Activated naive CD8-positive, alpha-beta T cell treated with anti-CD3 and anti-CD28 coated beads, Interleukin-2, amount 50 U/mL, for 24 hours (primary cell): ENCODE results near the gene ZCCHC3.

Experiments used
- ATAC-seq: fragments of 150-1000 bp; cut with Tn5 transposase; one replicate; pipeline ENCODE4 v1.10.0; 2021
- DNase-seq: peaks from one replicate; pipeline ENCODE4 v3.0.0; 2021
- H3K27ac Mint-ChIP-seq: one replicate; pipeline ENCODE4 v1.8.0; 2021; ENCODE audit warnings: mild to moderate bottlenecking, mixed read lengths
- H3K27me3 Mint-ChIP-seq: one replicate; pipeline ENCODE4 v1.8.0; 2021; ENCODE audit warnings: mixed read lengths
- H3K36me3 Mint-ChIP-seq: one replicate; pipeline ENCODE4 v1.8.0; 2021; ENCODE audit warnings: low read depth, mixed read lengths
- H3K4me1 Mint-ChIP-seq: one replicate; pipeline ENCODE4 v1.8.0; 2021; ENCODE audit warnings: mixed read lengths
- H3K4me3 Mint-ChIP-seq: one replicate; pipeline ENCODE4 v1.8.0; 2021; ENCODE audit warnings: mild to moderate bottlenecking, moderate library complexity, mixed read lengths
- H3K9me3 Mint-ChIP-seq: one replicate; pipeline ENCODE4 v1.8.0; 2021; ENCODE audit warnings: mixed read lengths

ZCCHC3 gene

GRCh38 chr20:273884-274283 lies 23.5 kb upstream of the ZCCHC3 start:
- no peak for ATAC-seq
- Mint-ChIP-seq H3K4me1 (no peaks in the 10 kb centered on the region), H3K27ac (no peak overlapping the region), H3K9me3 (no peaks in the 10 kb centered on the region), H3K27me3 (no peaks in the 10 kb centered on the region), H3K4me3 (no peak overlapping the region), H3K36me3 (peaks cover 3% of the 10 kb centered on the region)
- DNase-seq, result no peak

- Mint-ChIP-seq H3K4me1 (no peaks in the 10 kb centered on the region), H3K27ac (no peak overlapping the region), H3K36me3 (peaks cover 3% of the 10 kb centered on the region), H3K9me3 (no peaks in the 10 kb centered on the region), H3K4me3 (no peak overlapping the region), H3K27me3 (no peaks in the 10 kb centered on the region)
- DNase-seq (no peak), ATAC-seq (no peak)
Measured at GRCh38 chr20:275791-276190, 21.6 kb upstream of the ZCCHC3 start.

GRCh38 chr20:276620-277495 lies 20.5 kb upstream of the ZCCHC3 start:
- no peak overlapping the region for H3K27ac Mint-ChIP-seq
- no peaks in the 10 kb centered on the region for H3K9me3 Mint-ChIP-seq
- H3K4me3 Mint-ChIP-seq, result no peak overlapping the region
- no peaks in the 10 kb centered on the region for H3K4me1 Mint-ChIP-seq
- no peaks in the 10 kb centered on the region for H3K27me3 Mint-ChIP-seq
- DNase-seq (no peak), ATAC-seq (no peak)
- peaks cover 3% of the 10 kb centered on the region for H3K36me3 Mint-ChIP-seq

- no peak for DNase-seq
- peaks cover 3% of the 10 kb centered on the region for H3K36me3 Mint-ChIP-seq
- H3K9me3 Mint-ChIP-seq, result no peaks in the 10 kb centered on the region
- no peak overlapping the region for H3K27ac Mint-ChIP-seq
- no peak for ATAC-seq
- H3K27me3 Mint-ChIP-seq, result no peaks in the 10 kb centered on the region
- no peaks in the 10 kb centered on the region for H3K4me1 Mint-ChIP-seq
- H3K4me3 Mint-ChIP-seq, result no peak overlapping the region
Measured at GRCh38 chr20:277496-277781, 19.9 kb upstream of the ZCCHC3 start.

GRCh38 chr20:278181-278580 lies 19.2 kb upstream of the ZCCHC3 start:
- no peak for ATAC-seq
- H3K27ac Mint-ChIP-seq, result no peak overlapping the region

GRCh38 chr20:278607-279571 lies 18.5 kb upstream of the ZCCHC3 start:
- Mint-ChIP-seq H3K27ac (no peak overlapping the region), H3K4me3 (no peak overlapping the region), H3K9me3 (no peaks in the 10 kb centered on the region), H3K36me3 (peaks cover 3% of the 10 kb centered on the region), H3K4me1 (no peaks in the 10 kb centered on the region), H3K27me3 (no peaks in the 10 kb centered on the region)
- DNase-seq (no peak), ATAC-seq (no peak)

More at GRCh38 chr20:278181-278580, 19.2 kb upstream of the ZCCHC3 start:
- Mint-ChIP-seq H3K36me3 (peaks cover 3% of the 10 kb centered on the region), H3K4me1 (no peaks in the 10 kb centered on the region), H3K4me3 (no peak overlapping the region), H3K27me3 (no peaks in the 10 kb centered on the region), H3K9me3 (no peaks in the 10 kb centered on the region)
- DNase-seq, result no peak

- Mint-ChIP-seq H3K9me3 (no peaks in the 10 kb centered on the region), H3K4me3 (no peak overlapping the region), H3K4me1 (peaks cover 5% of the 10 kb centered on the region), H3K36me3 (no peaks in the 10 kb centered on the region), H3K27me3 (no peaks in the 10 kb centered on the region), H3K27ac (no peak overlapping the region)
- DNase-seq (no peak), ATAC-seq (no peak)
Measured at GRCh38 chr20:284172-284571, 13.2 kb upstream of the ZCCHC3 start.

GRCh38 chr20:286508-286907 lies 10.9 kb upstream of the ZCCHC3 start:
- DNase-seq, result no peak
- H3K9me3 Mint-ChIP-seq, result no peaks in the 10 kb centered on the region
- no peak for ATAC-seq
- H3K4me1 Mint-ChIP-seq, result peaks cover 16% of the 10 kb centered on the region
- no peaks in the 10 kb centered on the region for H3K27me3 Mint-ChIP-seq
- no peaks in the 10 kb centered on the region for H3K36me3 Mint-ChIP-seq
- no peak overlapping the region for H3K4me3 Mint-ChIP-seq
- no peak overlapping the region for H3K27ac Mint-ChIP-seq

GRCh38 chr20:288956-289692 lies 8.2 kb upstream of the ZCCHC3 start:
- peaks cover 16% of the 10 kb centered on the region for H3K4me1 Mint-ChIP-seq
- ATAC-seq, result no peak
- no peaks in the 10 kb centered on the region for H3K36me3 Mint-ChIP-seq
- H3K27me3 Mint-ChIP-seq, result no peaks in the 10 kb centered on the region
- no peaks in the 10 kb centered on the region for H3K9me3 Mint-ChIP-seq
- H3K4me3 Mint-ChIP-seq, result no peak overlapping the region
- DNase-seq, result no peak
- no peak overlapping the region for H3K27ac Mint-ChIP-seq

- H3K4me3 Mint-ChIP-seq, result no peak overlapping the region
- peaks cover 16% of the 10 kb centered on the region for H3K4me1 Mint-ChIP-seq
- no peaks in the 10 kb centered on the region for H3K9me3 Mint-ChIP-seq
- H3K27ac Mint-ChIP-seq, result no peak overlapping the region
- H3K36me3 Mint-ChIP-seq, result no peaks in the 10 kb centered on the region
- DNase-seq (no peak), ATAC-seq (no peak)
- H3K27me3 Mint-ChIP-seq, result no peaks in the 10 kb centered on the region
Measured at GRCh38 chr20:289693-290083, 7.7 kb upstream of the ZCCHC3 start.

- peak; percentile 92 for DNase-seq
- no peaks in the 10 kb centered on the region for H3K27me3 Mint-ChIP-seq
- no peaks in the 10 kb centered on the region for H3K36me3 Mint-ChIP-seq
- no peaks in the 10 kb centered on the region for H3K9me3 Mint-ChIP-seq
- H3K4me3 Mint-ChIP-seq, result no peak within 1 kb of the TSS
- no peak within 1 kb of the TSS for H3K27ac Mint-ChIP-seq
- peaks cover 16% of the 10 kb centered on the region for H3K4me1 Mint-ChIP-seq
- ATAC-seq, result peak; percentile 91
Measured at GRCh38 chr20:290084-290831, 7.1 kb upstream of the ZCCHC3 start, which contains the start of gene C20orf96. Gene C20orf96 (minus strand): TSS chr20:290750. CDS start chr20:290610, 140 bp downstream.

GRCh38 chr20:294602-295001 lies 2.8 kb upstream of the ZCCHC3 start:
- H3K9me3 Mint-ChIP-seq, result no peaks in the 10 kb centered on the region
- no peak for ATAC-seq
- no peak for DNase-seq
- no peak overlapping the region for H3K4me3 Mint-ChIP-seq
- H3K4me1 Mint-ChIP-seq, result peaks cover 32% of the 10 kb centered on the region
- peaks cover 2% of the 10 kb centered on the region for H3K27me3 Mint-ChIP-seq
- H3K27ac Mint-ChIP-seq, result no peak overlapping the region
- peaks cover 17% of the 10 kb centered on the region for H3K36me3 Mint-ChIP-seq

GRCh38 chr20:295804-296203 lies 1.6 kb upstream of the ZCCHC3 start:
- no peaks in the 10 kb centered on the region for H3K9me3 Mint-ChIP-seq
- ATAC-seq, result no peak
- H3K27ac Mint-ChIP-seq, result peak overlapping the region; percentile 54
- peaks cover 37% of the 10 kb centered on the region for H3K4me1 Mint-ChIP-seq
- peaks cover 26% of the 10 kb centered on the region for H3K36me3 Mint-ChIP-seq
- DNase-seq, result no peak
- H3K27me3 Mint-ChIP-seq, result peaks cover 2% of the 10 kb centered on the region
- H3K4me3 Mint-ChIP-seq, result peak overlapping the region; percentile 91
